GM21528 (cell line): ENCODE results near the gene PTPRC.

Experiments
- ATAC-seq: cut with Tn5 transposase; IDR thresholded peaks from one replicate; pipeline ENCODE4 v1.9.1; 2021; ENCODE audit warnings: mild to moderate bottlenecking, moderate library complexity; ENCODE audit not compliant: unreplicated experiment, low FRiP score

The PTPRC gene

GRCh38 chr1:198694542-198694941 is 55.7 kb downstream of the PTPRC start:
- no peak for ATAC-seq

GRCh38 chr1:198696211-198696610 is 57.4 kb downstream of the PTPRC start:
- ATAC-seq: peak; percentile 78

GRCh38 chr1:198699167-198700015 is 60.6 kb downstream of the PTPRC start:
- ATAC-seq: no peak

GRCh38 chr1:198700016-198700392 is 61.2 kb downstream of the PTPRC start:
- ATAC-seq: no peak

GRCh38 chr1:198700396-198700795 is 61.6 kb downstream of the PTPRC start:
- no peak for ATAC-seq

GRCh38 chr1:198701250-198701649 is 62.4 kb downstream of the PTPRC start:
- ATAC-seq: no peak

GRCh38 chr1:198701766-198702539 is 63.1 kb downstream of the PTPRC start:
- ATAC-seq: no peak

GRCh38 chr1:198708761-198709525 is 70.1 kb downstream of the PTPRC start:
- no peak for ATAC-seq

GRCh38 chr1:198711837-198712236 is 73.0 kb downstream of the PTPRC start:
- ATAC-seq: no peak

- no peak for ATAC-seq
Observed at GRCh38 chr1:198713081-198713480, 74.2 kb downstream of the PTPRC start.

GRCh38 chr1:198714271-198714670 is 75.4 kb downstream of the PTPRC start:
- no peak for ATAC-seq

- no peak for ATAC-seq
Observed at GRCh38 chr1:198716051-198716450, 77.2 kb downstream of the PTPRC start.

GRCh38 chr1:198717510-198717909 is 78.7 kb downstream of the PTPRC start:
- no peak for ATAC-seq

- no peak for ATAC-seq
Observed at GRCh38 chr1:198723127-198723526, 84.3 kb downstream of the PTPRC start.

- ATAC-seq: no peak
Observed at GRCh38 chr1:198725090-198725489, 86.2 kb downstream of the PTPRC start.

- no peak for ATAC-seq
Observed at GRCh38 chr1:198726455-198726854, 87.6 kb downstream of the PTPRC start.

GRCh38 chr1:198729195-198729863 is 90.5 kb downstream of the PTPRC start:
- ATAC-seq: no peak

- ATAC-seq: no peak
Observed at GRCh38 chr1:198730952-198731351, 92.1 kb downstream of the PTPRC start.

GRCh38 chr1:198734323-198735008 is 95.6 kb downstream of the PTPRC start:
- peak; percentile 83 for ATAC-seq

GRCh38 chr1:198741744-198742143 is 102.9 kb downstream of the PTPRC start:
- no peak for ATAC-seq
